GM19395 (cell line): ENCODE data around the gene GIMAP4.
"Not testable (repeated sequence)": the region's sequence is repeated elsewhere in the genome, so short reads cannot be mapped to it uniquely, and the experiment has no call there.

Experiments used
- ATAC-seq: cut with Tn5 transposase; IDR thresholded peaks from one replicate; pipeline ENCODE4 v1.9.1; 2021; ENCODE audit warnings: mild to moderate bottlenecking, moderate library complexity; ENCODE audit not compliant: unreplicated experiment

Gene GIMAP4

GRCh38 chr7:150579979-150580637 is 12.9 kb downstream of the GIMAP4 start:
- not testable (repeated sequence) for ATAC-seq

- ATAC-seq = no peak
Observed at GRCh38 chr7:150580638-150581394, 13.6 kb downstream of the GIMAP4 start.

- ATAC-seq = no peak
Observed at GRCh38 chr7:150585199-150585598, 18.0 kb downstream of the GIMAP4 start.

GRCh38 chr7:150586068-150586784 is 19.0 kb downstream of the GIMAP4 start:
- ATAC-seq = no peak

- no peak for ATAC-seq
Observed at GRCh38 chr7:150586785-150587152, 19.6 kb downstream of the GIMAP4 start.

GRCh38 chr7:150587551-150587950 is 20.4 kb downstream of the GIMAP4 start:
- no peak for ATAC-seq

- ATAC-seq = no peak
Observed at GRCh38 chr7:150594805-150595204, 27.6 kb downstream of the GIMAP4 start.

- ATAC-seq = no peak
Observed at GRCh38 chr7:150595361-150595760, 28.2 kb downstream of the GIMAP4 start.

- ATAC-seq = not testable (repeated sequence)
Observed at GRCh38 chr7:150603600-150603999, 36.4 kb downstream of the GIMAP4 start.

- no peak for ATAC-seq
Observed at GRCh38 chr7:150610233-150610632, 43.0 kb downstream of the GIMAP4 start.

GRCh38 chr7:150612925-150613324 is 45.7 kb downstream of the GIMAP4 start:
- no peak for ATAC-seq

GRCh38 chr7:150613880-150614279 is 46.7 kb downstream of the GIMAP4 start:
- ATAC-seq = no peak

GRCh38 chr7:150614426-150614825 is 47.2 kb downstream of the GIMAP4 start:
- not testable (repeated sequence) for ATAC-seq

GRCh38 chr7:150615221-150615755 is 48.1 kb downstream of the GIMAP4 start:
- not testable (repeated sequence) for ATAC-seq

GRCh38 chr7:150620061-150620460 is 52.9 kb downstream of the GIMAP4 start:
- no peak for ATAC-seq

GRCh38 chr7:150620617-150621371 is 53.6 kb downstream of the GIMAP4 start:
- peak; percentile 76 for ATAC-seq

- ATAC-seq = peak; percentile 49
Observed at GRCh38 chr7:150621376-150621775, 54.2 kb downstream of the GIMAP4 start.
